Activated naive CD8-positive, alpha-beta T cell (primary cell): ENCODE data around the gene DAPK1.
A peak's percentile ranks its signal among the peaks of the same experiment; 100 is the strongest.

Experiments used
- H3K27ac Mint-ChIP-seq: one replicate; pipeline ENCODE4 v1.8.0; 2021; ENCODE audit warnings: mixed read lengths
- H3K27me3 Mint-ChIP-seq: one replicate; pipeline ENCODE4 v1.8.0; 2021; ENCODE audit warnings: mixed read lengths
- H3K36me3 Mint-ChIP-seq: one replicate; pipeline ENCODE4 v1.8.0; 2021; ENCODE audit warnings: mixed read lengths
- H3K4me1 Mint-ChIP-seq: one replicate; pipeline ENCODE4 v1.8.0; 2021; ENCODE audit warnings: low read depth, mixed read lengths
- H3K4me3 Mint-ChIP-seq: one replicate; pipeline ENCODE4 v1.8.0; 2021; ENCODE audit warnings: mild to moderate bottlenecking, mixed read lengths
- H3K9me3 Mint-ChIP-seq: one replicate; pipeline ENCODE4 v1.8.0; 2021; ENCODE audit warnings: low read depth, mixed read lengths

Gene DAPK1

DNA sequence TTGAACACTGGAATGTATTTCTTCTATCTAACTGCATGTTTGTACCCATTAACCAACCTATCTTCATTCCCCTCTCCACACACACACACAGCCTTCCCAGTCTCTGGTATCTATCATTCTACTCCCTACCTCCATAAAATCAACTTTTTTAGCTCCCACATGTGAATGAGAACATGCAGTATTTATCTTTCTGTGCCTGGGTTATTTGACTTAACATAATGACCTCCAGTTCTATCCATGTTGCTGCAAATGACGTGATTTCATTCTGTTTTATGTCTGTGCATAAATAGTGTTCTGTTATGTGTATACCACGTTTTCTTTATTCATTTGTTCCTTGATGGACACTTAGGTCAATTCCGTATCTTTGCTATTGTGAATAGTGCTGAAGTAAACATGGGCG is 189.5 kb downstream of the DAPK1 start:
- Mint-ChIP-seq H3K4me1 (peaks cover 12% of the 10 kb centered on the region), H3K27me3 (no peaks in the 10 kb centered on the region), H3K9me3 (peaks cover under 1% of the 10 kb centered on the region), H3K27ac (no peak overlapping the region), H3K4me3 (no peak overlapping the region), H3K36me3 (no peaks in the 10 kb centered on the region)

GRCh38 chr9:87694236-87694755 is 196.6 kb downstream of the DAPK1 start:
- H3K9me3 Mint-ChIP-seq = peaks cover 6% of the 10 kb centered on the region
- H3K36me3 Mint-ChIP-seq = peaks cover 4% of the 10 kb centered on the region
- no peak overlapping the region for H3K27ac Mint-ChIP-seq

GRCh38 chr9:87695523-87695922 is 197.9 kb downstream of the DAPK1 start:
- H3K36me3 Mint-ChIP-seq = peaks cover 4% of the 10 kb centered on the region
- no peak overlapping the region for H3K27ac Mint-ChIP-seq
- no peaks in the 10 kb centered on the region for H3K4me1 Mint-ChIP-seq
- H3K27me3 Mint-ChIP-seq = no peaks in the 10 kb centered on the region
- peaks cover 6% of the 10 kb centered on the region for H3K9me3 Mint-ChIP-seq
- no peak overlapping the region for H3K4me3 Mint-ChIP-seq

More at GRCh38 chr9:87694236-87694755, 196.6 kb downstream of the DAPK1 start:
- Mint-ChIP-seq H3K27me3 (no peaks in the 10 kb centered on the region), H3K4me1 (no peaks in the 10 kb centered on the region), H3K4me3 (no peak overlapping the region)

DNA sequence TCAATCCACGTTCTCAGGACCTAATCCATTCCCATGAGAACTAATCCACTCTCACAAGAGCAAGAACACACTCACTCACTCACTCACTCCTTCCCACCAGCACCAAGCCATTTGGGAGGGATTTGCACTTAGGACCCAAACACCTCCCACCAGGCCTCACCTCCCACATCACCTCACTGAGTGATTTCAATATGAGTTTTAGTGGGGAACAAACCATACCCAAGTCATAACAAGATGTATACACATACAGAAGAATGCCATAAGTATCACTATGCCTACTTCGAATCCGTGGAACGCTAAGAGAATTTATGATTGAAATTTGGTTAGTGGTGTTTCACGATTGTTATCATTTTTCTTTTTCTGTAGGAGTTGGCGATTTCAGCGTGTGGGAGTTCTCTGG is 199.0 kb downstream of the DAPK1 start:
- Mint-ChIP-seq H3K9me3 (peaks cover 6% of the 10 kb centered on the region), H3K27ac (no peak overlapping the region), H3K27me3 (no peaks in the 10 kb centered on the region), H3K36me3 (peaks cover 4% of the 10 kb centered on the region), H3K4me3 (no peak overlapping the region), H3K4me1 (no peaks in the 10 kb centered on the region)

DNA sequence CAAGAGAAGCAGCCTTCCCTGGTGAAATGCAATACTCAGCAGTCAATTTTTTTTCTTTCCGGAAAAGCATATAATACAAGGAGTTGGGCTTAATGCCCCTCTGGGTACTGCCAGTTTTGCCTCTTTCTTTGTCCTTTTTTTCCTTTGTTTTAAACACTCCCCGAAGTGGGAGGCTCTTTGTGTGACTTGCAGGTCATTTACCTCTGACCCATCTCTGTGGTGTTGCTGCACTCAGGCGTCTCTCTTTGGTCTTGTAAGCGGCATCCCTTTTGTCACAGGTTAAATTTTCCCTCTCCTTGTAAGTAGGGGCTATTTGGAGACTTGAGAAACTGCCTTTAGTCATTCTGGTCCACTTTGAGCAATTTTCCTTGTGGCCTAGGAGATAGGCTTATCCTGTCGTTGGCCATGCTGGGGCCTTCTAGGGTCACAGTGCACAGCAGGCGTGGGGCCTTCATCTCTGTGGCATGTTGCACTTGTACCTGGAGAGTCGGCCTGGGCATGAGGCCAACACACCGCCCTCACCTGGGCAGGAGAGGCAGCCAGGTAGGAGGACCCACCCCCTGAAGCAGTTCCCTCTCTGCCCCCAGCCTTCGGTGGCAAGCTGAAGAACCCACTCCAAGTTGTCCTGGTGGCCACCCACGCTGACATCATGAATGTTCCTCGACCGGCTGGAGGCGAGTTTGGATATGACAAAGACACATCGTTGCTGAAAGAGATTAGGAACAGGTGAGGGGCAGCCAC is 200.6 kb downstream of the DAPK1 start:
- Mint-ChIP-seq H3K36me3 (no peaks in the 10 kb centered on the region), H3K9me3 (no peaks in the 10 kb centered on the region), H3K27me3 (no peaks in the 10 kb centered on the region), H3K27ac (no peak overlapping the region), H3K4me3 (no peak overlapping the region), H3K4me1 (peaks cover 3% of the 10 kb centered on the region)

GRCh38 chr9:87699835-87700234 is 202.2 kb downstream of the DAPK1 start:
- Mint-ChIP-seq H3K9me3 (no peaks in the 10 kb centered on the region), H3K4me3 (no peak overlapping the region), H3K27me3 (no peaks in the 10 kb centered on the region), H3K4me1 (peaks cover 3% of the 10 kb centered on the region), H3K36me3 (no peaks in the 10 kb centered on the region), H3K27ac (no peak overlapping the region)

- Mint-ChIP-seq H3K36me3 (no peaks in the 10 kb centered on the region), H3K4me1 (peaks cover 3% of the 10 kb centered on the region), H3K4me3 (no peak overlapping the region), H3K9me3 (no peaks in the 10 kb centered on the region), H3K27me3 (no peaks in the 10 kb centered on the region), H3K27ac (no peak overlapping the region)
Observed at GRCh38 chr9:87701491-87701890, 203.8 kb downstream of the DAPK1 start.

GRCh38 chr9:87701931-87702421 is 204.3 kb downstream of the DAPK1 start:
- no peak overlapping the region for H3K27ac Mint-ChIP-seq
- H3K4me3 Mint-ChIP-seq = no peak overlapping the region
- no peaks in the 10 kb centered on the region for H3K9me3 Mint-ChIP-seq

GRCh38 chr9:87702921-87703320 is 205.3 kb downstream of the DAPK1 start:
- no peaks in the 10 kb centered on the region for H3K9me3 Mint-ChIP-seq
- no peaks in the 10 kb centered on the region for H3K36me3 Mint-ChIP-seq
- H3K4me1 Mint-ChIP-seq = peaks cover 8% of the 10 kb centered on the region
- no peaks in the 10 kb centered on the region for H3K27me3 Mint-ChIP-seq
- no peak overlapping the region for H3K27ac Mint-ChIP-seq
- no peak overlapping the region for H3K4me3 Mint-ChIP-seq

More at GRCh38 chr9:87701931-87702421, 204.3 kb downstream of the DAPK1 start:
- Mint-ChIP-seq H3K36me3 (no peaks in the 10 kb centered on the region), H3K27me3 (no peaks in the 10 kb centered on the region), H3K4me1 (peaks cover 3% of the 10 kb centered on the region)

- Mint-ChIP-seq H3K36me3 (no peaks in the 10 kb centered on the region), H3K4me3 (no peak overlapping the region)
Observed at GRCh38 chr9:87703636-87704276, 206.1 kb downstream of the DAPK1 start.

GRCh38 chr9:87704342-87704741 is 206.7 kb downstream of the DAPK1 start:
- H3K4me3 Mint-ChIP-seq = no peak overlapping the region
- H3K27me3 Mint-ChIP-seq = no peaks in the 10 kb centered on the region
- no peak overlapping the region for H3K27ac Mint-ChIP-seq
- peaks cover 21% of the 10 kb centered on the region for H3K4me1 Mint-ChIP-seq
- no peaks in the 10 kb centered on the region for H3K36me3 Mint-ChIP-seq
- H3K9me3 Mint-ChIP-seq = no peaks in the 10 kb centered on the region

More at GRCh38 chr9:87703636-87704276, 206.1 kb downstream of the DAPK1 start:
- Mint-ChIP-seq H3K27me3 (no peaks in the 10 kb centered on the region), H3K4me1 (peaks cover 15% of the 10 kb centered on the region), H3K9me3 (no peaks in the 10 kb centered on the region), H3K27ac (no peak overlapping the region)

DNA sequence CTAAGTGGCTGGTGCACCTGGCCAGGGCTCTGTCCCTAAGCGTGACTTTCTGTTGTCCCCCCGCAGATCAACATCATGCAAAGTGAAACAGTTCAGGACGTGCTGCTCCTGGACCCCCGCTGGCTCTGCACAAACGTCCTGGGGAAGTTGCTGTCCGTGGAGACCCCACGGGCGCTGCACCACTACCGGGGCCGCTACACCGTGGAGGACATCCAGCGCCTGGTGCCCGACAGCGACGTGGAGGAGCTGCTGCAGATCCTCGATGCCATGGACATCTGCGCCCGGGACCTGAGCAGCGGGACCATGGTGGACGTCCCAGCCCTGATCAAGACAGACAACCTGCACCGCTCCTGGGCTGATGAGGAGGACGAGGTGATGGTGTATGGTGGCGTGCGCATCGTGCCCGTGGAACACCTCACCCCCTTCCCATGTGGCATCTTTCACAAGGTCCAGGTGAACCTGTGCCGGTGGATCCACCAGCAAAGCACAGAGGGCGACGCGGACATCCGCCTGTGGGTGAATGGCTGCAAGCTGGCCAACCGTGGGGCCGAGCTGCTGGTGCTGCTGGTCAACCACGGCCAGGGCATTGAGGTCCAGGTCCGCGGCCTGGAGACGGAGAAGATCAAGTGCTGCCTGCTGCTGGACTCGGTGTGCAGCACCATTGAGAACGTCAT is 208.5 kb downstream of the DAPK1 start:
- Mint-ChIP-seq H3K27me3 (no peaks in the 10 kb centered on the region), H3K9me3 (no peaks in the 10 kb centered on the region), H3K4me1 (peaks cover 32% of the 10 kb centered on the region), H3K4me3 (no peak overlapping the region), H3K27ac (no peak overlapping the region), H3K36me3 (no peaks in the 10 kb centered on the region)

GRCh38 chr9:87707805-87708506 is 210.3 kb downstream of the DAPK1 start:
- Mint-ChIP-seq H3K4me3 (no peak overlapping the region), H3K4me1 (peaks cover 33% of the 10 kb centered on the region), H3K27ac (no peak overlapping the region), H3K36me3 (no peaks in the 10 kb centered on the region), H3K9me3 (no peaks in the 10 kb centered on the region), H3K27me3 (peaks cover 2% of the 10 kb centered on the region)

- Mint-ChIP-seq H3K27ac (peak overlapping the region; percentile 46), H3K36me3 (no peaks in the 10 kb centered on the region), H3K4me3 (peak overlapping the region; percentile 67), H3K4me1 (peaks cover 33% of the 10 kb centered on the region), H3K9me3 (no peaks in the 10 kb centered on the region), H3K27me3 (peaks cover 2% of the 10 kb centered on the region)
Observed at GRCh38 chr9:87708546-87708945, 210.9 kb downstream of the DAPK1 start.
